ENCODE data around the gene SYT11. TPM values are rescaled to one million over a fixed set of nuclear protein-coding genes. Genes with fewer than 3 reads are reported as not detected.
A peak's percentile ranks its signal among the peaks of the same experiment; 100 is the strongest.
"Not testable (repeated sequence)": the region's sequence is repeated elsewhere in the genome, so short reads cannot be mapped to it uniquely, and the experiment has no call there.

The SYT11 gene
- total RNA-seq, 1 donor from 2014 or later, result 188 TPM

DNA sequence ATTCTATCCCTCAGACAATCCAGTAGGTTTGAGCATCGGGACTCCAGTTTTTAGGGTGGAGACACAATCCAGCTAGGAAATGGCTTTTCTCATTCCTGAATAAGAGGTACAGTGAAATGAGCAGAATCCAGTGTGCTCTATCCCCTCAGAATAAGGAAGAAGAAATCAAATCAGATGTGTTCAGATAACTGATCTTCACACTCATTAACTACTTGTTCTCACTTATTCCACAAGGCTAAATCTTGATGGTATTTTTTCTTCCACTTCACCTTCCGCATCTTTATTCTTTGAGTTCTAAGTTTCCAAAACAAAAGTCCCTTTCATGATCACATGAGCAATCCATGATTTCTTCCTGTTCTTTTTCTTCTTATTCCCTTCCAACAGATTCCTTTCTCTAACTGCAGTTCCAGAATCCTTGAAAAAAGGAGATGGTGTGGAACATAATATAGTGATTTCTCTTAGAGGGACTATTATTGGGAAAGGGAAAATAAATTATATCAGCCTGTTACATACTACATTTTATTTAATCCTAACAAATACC is 1.7 kb downstream of the SYT11 start:
- no peak for DNase-seq

DNA sequence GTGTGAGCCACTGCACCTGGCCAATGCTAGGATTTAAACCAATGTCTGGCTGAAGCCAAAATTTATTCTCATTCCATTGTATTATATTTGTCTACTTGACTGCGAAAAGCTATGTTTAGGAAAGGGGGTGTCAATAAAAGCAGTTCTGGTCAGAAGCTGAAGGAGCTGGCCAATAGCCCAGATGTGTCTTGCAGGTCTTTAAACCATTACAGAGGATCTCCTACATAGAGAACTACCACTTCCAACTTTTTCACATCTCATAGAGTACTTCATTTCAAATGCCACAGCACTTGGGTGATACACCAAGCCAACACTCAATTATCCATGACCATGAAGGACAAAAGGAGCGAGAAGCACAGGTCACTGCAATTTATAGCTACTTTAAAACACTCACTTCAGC is 2.5 kb downstream of the SYT11 start:
- no peak for DNase-seq

DNA sequence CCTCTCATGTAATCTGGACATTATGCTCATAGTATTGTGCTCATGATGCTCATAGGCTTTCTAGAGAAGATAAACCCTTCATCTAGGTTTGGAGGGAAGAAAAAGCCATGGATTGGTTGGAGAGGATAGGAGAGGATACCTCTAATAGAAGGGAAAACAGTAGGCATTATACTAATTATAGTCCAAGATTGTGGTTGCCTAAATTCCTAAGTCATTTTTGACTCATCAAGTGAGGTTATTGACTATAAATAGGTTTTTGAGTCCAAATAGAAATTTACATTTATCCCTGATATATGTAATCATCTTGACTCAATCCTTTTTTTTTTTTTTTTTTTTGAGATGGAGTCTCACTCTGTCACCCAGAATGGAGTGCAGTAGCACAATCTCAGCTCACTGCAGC is 5.0 kb downstream of the SYT11 start:
- DNase-seq, result no peak

DNA sequence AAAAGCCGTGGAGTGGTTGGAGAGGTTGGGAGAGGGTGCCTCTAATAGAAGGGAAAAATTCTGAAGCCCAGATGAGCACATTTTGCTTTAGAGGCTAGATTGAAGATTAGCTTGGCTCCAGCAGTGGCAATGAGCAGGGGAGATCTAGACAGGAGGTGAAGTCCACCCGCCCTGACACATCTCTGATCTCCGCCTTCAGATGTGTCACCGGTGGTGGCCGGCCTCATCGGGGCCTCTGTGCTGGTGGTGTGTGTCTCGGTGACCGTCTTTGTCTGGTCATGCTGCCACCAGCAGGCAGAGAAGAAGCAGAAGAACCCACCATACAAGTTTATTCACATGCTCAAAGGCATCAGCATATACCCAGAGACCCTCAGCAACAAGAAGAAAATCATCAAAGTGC is 8.4 kb downstream of the SYT11 start:
- no peak for DNase-seq

DNA sequence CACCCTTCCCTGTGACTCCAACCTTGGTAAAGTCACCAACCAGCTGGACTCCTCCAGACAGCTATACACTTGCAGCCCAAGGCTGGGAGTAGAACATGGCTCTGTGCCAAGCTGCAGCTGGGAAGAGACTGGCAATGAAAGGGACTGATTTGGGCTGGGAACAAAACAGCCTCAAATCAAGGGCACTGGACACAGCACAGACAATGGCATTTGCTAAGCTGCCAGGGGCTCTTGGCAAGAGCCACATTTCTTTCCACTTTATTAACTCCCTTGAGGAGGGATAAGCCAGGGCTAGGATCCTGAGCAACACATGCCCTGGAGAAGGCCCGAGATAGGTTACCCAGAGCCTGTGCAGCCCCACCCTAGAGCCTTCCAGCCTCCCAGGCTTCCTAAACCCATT is 12.0 kb downstream of the SYT11 start:
- peak; percentile 90 for DNase-seq

DNA sequence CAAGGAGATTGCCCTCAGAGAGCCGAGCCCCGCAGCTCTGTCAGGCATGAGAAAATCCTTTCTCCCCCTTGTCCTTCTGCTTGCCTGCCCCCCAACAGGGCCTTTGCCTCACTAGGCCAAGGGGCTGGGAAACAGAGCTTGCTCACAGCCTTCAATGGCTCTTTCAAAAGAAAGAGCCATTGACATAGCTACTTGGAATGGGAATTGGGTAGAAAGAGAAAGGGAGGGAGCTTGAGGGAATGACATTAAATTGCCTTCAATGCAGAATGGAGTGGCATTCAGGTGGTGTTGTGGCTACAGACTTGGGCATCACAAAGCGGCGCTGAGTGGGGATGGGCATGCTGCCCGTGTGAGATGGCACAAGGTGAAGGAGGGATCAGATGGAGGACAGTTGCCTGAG is 13.2 kb downstream of the SYT11 start:
- DNase-seq, result no peak

DNA sequence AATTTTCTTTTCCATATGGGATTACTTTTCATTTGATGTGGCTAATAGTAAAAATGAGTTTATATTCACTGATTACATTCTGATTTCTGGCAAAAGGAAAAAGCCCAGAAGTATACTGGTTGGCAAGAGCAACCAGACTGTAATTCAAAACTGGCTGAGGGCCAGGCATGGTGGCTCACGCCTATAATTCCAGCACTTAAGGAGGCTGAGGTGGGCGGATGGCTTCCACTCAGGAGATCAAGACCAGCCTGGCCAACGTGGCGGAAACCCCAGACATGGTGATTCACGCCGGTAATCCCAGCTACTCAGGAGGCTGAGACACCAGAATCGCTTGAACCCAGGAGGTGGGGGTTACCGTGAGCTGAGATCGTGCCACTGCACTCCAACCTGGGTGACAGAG is 14.5 kb downstream of the SYT11 start:
- DNase-seq, result peak; percentile 8

DNA sequence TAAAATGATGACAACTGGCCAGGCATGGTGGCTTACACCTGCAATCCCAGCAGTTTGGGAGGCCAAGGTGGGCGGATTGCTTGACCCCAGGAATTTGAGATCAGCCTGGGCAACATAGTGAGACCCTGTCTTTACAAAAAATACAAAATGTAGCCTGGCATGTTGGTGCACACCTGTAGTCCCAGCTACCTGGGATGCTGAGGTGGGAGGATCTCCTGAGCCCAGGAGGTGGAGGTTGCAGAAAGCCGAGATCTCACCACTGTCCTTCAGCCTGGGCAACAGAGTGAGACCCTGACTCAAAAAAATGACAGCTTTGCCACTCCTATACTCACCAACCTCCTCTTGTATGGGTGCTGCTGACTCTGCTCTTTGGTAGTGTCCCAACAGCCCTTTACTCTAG is 18.6 kb downstream of the SYT11 start:
- DNase-seq, result no peak

DNA sequence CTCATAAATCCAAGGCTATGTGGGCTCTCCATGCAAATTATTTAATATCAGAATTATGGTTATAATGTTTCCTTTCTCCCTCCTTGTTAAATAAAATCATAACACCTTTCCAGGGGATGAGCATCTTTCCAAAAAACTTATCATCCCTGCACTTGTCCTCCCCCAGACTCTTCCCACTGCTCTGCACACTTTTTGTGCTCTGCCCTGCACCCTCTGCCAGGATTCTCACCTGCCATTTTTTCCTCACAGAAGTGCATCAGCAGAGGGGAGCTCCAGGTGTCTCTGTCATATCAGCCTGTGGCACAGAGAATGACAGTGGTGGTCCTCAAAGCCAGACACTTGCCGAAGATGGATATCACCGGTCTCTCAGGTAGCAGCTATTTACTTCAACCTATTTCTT is 20.9 kb downstream of the SYT11 start:
- no peak for DNase-seq

DNA sequence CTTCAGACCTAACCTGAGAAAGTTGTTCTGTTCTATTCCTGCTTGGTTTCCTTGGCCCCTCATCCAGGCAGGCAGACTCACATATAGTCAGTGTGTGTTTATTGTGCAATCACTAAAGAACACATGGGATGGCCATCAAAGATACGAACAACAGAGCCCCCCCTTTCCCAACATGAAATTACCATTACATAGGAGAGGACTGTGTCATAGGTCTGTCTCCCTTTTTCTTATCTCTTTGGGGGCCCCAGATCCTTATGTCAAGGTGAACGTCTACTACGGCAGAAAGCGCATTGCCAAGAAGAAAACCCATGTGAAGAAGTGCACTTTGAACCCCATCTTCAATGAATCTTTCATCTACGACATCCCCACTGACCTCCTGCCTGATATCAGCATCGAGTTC is 21.6 kb downstream of the SYT11 start:
- DNase-seq, result no peak

DNA sequence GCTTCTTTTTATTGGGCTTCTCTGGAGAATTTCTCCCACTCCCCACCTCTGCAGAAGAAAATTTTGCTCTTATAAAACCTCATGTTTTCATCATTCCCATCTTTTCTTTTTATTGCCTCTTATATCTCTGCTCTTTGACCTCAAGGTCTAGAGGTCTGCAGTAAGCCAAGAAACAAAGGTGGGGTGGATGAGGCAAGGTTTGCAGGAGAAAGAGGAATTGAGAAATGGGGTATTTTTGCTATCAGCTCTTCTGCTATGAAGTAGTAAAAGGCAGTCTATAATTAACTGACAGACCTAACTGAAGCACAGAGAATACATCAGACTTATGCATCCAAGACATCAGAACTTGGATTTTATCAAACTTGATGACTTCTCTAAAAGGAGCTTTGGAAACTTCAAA is 22.9 kb downstream of the SYT11 start:
- no peak for DNase-seq

DNA sequence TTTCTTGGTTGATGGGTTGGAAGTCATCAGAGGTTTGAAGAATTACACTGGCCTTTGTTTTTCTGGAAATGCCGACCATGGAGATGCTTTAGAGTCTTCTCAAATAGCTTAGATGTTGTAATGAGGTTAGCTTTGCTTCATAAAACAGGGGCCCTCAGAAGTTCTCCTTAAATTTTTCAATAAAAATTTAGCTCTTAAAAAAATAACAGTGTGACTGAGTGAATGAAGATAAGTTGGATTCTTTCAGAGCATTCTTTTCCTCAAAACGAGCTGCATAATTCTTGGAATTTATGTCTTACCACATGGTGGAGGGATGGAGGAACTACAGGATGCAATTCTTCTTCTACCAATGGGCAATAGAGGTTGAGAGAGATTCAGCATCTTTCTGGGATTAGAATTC is 23.4 kb downstream of the SYT11 start:
- no peak for DNase-seq

DNA sequence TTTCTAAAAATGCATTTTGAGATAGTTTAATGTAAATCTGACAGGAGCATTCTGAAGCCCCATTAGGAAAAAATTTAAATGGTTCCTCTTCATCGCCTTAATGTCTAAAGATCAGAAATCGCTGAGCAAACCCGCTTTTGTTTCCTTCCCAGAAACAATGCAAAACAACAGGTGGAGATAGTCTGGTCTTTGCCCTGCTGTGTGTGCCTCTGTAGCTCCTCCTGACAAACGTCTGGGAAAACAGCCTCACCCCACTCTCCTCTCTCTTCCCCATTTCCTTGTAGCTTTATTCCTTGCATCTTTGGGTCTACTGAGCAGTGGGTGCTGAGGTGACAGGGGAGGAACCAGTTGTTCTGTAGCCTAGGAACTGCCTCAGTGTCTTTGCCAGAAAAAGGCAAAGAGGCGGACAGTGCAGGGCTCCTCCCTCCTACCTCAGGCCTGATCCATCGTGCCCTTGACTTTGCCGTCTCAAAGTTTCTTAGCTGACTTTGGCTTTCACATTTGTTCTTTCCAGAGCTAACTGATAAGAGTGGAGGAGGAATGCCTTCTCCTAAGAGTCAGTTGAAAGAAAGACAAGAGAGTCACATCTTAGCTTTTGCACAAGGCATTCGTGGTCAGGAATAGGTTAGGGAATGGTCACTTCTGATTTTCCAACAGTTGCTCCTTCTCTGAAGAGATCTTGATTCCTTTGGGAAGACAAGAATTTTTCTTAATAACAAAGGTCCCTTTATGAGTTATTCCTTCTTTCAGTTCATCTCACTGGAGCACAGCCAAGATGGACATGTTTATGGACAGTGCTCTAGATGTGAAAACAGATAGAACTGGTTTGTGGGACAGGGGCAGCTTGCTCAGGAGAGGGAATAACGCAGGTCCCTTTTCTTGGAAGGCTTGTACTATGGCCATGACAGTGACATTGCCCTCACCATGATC is 24.9 kb downstream of the SYT11 start:
- no peak for DNase-seq

DNA sequence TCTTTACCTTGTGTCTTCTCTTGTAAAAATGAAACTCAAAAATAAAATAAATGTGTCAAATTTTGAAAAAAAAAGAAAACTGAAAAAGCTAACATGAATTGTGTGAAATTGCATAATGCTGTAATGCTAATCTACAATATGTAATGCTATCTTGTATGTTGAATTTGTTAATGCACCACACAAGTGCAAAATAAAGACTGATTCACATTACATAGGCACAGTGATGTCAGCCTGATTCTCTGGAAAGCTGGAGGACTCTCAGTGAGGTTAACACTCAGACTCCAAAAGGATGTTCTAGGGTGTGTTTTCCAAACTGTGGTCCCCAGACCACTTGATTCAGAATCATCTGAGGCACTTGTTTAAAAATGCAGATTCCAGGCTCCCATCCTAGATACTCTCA is 25.6 kb downstream of the SYT11 start:
- DNase-seq, result no peak

DNA sequence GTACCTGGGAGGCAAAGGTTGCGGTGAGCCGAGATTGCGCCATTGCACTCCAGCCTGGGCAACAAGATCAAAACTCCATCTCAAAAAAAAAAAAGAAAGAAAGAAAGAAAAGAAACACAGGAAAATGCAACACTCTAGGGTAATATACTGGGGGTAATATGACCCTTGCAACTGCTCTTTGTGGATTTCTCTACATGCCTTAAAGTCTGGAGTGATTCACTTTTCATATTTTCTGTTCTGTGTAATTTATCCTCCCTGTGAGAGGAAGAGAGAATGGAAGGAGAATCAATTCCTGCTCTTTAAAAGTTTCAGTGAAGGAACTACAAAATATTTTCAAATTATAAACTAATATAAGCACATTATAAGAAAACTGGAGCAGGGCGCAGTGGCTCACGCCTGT is 29.1 kb downstream of the SYT11 start:
- no peak for DNase-seq

DNA sequence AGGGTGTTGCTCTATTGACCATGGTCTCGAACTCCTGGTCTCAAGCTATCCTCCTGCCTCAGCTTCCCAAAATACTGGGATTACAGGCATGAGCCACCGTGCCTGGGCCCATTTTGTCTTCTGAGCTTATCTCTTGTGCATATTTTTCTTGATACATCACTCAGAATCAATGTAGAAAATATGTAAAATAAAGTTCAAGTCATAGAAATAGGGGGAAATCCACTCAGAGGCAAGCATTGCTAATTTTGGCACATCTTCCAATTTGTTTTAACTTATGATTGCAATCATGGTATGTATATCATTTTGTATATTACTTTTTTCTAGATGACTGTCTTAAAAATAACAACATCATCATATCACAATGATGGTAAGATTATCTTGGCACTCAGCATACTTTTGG is 30.2 kb downstream of the SYT11 start:
- DNase-seq, result no peak

DNA sequence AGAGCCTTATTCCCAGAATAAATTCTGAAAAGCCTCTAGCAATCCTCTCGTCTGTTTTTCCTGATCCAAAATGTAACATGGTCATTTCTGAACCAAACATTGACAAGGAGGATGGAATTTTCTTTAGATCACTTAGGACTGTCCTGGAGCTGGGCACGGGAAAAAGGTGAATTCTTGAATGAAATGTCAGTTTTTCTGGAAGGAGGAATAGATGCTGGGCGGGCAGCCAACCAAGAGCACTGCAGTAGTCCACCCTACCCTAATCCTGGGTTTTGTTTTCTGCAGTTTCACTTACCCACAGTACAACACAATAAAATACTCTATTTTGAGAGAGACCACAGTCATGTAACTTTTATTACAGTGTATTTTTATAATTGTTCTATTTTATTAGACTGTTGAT is 30.9 kb downstream of the SYT11 start:
- no peak for DNase-seq

DNA sequence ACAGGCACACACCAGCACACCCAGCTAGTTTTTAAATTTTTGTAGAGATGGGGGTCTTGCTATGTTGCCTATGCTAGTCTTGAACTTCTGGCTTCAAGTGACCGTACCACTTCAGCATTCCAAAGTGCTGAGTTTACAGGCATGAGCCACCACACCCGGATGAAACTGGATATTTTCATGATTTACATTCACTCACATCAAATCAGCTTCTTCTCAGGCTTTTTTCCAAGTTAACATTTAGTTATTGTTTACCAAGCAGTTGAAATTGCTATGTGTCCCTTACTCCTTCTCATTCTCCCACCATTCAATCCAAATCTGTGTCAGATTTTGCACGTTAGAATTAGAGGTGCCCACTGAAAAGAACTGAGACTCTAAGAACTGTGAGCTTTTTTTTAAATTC is 33.4 kb downstream of the SYT11 start:
- no peak for DNase-seq

DNA sequence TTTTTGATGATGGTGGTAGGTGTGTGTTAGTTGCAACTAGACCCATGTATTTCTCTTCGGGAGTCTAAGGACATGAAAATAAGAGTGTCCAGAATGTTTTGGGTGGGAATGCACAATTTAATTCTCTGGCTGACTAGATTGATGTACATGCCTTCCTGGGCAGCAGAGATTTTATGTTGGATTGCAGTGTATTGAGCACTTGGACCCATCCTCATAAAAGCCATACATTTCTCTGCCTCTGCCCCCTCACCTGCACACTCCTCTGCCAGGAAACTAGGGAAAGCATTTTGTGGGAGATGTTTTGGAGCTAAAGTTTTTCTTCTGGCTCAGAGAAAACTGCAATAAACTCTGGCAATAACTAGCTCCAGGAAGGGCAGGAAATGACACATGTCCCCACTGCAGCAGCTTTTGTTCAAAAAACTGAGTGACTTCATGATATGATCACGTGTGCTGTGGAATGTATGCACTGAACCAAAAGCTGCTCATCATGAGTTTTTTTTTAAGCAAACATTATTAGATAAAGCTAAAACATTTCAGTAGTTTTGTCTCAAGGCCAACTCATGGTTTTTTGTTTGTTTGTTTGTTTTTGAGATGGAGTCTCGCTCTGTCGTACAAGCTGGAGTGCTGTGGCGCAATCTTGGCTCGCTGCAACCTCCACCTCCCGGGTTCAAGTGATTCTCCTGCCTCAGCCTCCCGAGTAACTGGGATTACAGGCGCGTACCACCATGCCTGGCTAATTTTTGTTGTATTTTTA is 34.2 kb downstream of the SYT11 start:
- no peak for DNase-seq

DNA sequence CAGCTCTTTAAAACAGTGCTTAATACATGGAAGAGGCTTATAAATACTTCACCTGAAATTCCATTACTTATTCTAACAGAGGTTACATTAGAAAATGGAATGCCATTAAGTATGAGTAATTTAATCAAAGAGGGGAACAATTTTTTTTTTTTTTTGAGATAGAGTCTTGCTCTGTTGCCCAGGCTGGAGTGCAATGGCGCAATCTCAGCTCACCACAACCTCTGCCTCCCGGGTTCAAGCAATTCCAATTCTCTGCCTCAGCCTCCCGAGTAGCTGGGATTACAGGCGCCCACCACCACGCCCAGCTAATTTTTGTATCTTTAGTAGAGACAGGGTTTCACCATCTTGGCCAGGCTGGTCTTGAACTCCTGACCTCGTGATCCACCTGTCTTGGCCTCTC is 36.2 kb downstream of the SYT11 start:
- not testable (repeated sequence) for DNase-seq

DNA sequence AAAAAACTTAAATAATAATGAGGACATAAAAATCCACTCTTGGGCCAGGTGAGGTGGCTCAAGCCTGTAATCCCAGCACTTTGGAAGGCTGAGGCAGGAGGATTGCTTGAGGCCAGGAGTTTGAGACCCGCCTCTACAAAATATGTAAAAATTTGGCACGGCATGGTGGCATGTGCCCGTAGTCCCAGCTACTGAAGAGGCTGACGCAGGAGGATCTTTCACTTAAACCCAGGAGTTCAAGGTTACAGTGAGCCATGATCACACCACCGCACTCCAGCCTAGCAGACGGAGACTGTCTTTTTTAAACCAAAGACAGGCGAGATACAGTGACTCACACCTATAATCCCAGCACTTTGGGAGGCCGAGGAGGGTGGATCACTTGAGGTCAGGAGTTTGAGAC is 37.1 kb downstream of the SYT11 start:
- DNase-seq, result not testable (repeated sequence)

DNA sequence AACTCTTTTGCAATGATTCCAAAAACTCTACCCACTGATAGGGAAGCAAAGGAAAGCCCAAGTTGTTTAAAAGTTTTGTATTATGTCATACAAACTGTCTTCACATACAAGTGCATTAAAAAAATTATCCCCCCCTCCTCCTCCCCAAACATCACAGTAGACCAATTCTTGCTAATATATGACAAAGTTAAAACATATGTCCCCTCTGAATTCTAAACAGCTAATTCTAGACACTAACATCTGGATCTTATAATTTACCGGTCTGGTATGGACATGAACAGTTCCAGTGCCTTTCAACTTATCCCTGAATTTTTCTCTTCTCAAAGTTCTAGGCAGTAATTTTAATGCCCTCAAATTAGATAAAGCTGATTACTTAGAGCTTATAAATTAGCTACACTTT is 38.4 kb downstream of the SYT11 start:
- DNase-seq, result no peak

DNA sequence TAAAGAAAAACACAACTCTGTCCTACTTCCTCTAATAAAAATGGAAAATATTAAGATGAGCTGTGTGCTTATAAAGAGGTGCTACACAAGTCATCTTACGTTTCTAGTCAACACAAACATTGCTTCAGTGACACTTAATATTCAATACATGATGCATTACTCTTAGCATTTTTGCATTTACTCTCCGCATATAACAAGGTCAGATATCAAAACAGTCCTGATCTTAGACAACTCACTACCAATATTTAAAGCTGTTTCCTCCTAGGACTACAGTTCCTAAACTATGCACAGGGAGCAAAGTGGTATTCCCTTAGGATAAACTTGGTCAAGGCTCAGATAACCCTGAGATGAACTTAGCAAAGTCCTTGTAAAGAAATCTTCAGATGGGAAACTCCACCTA is 39.5 kb downstream of the SYT11 start:
- no peak for DNase-seq

DNA sequence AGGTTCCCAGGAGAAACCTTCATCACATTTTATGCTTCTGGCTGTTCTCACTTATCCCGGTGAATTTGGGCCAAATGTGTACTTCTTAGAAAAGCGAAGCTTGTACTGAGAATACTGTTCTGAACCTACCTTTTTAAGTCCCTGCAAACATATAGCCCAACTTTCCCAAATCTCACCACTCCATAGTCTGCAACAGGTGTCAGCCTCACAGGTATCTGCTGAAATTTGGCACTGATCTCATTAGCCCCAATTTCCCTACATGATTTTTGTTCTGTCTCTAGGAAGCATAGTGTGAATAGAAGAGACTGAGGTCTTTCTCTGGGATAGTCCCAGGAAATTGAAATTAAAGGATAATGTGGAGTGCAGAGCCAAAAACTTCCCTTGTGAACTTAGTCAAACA is 40.3 kb downstream of the SYT11 start:
- DNase-seq, result no peak

Data from occipital lobe (tissue), 2 donors.